SW480 (cell line): ENCODE results near the gene DNAJC28.
"Not testable (repeated sequence)": the region's sequence is repeated elsewhere in the genome, so short reads cannot be mapped to it uniquely, and the experiment has no call there.

Source experiments
- DNase-seq: peaks from one replicate; pipeline ENCODE4 v3.0.0-alpha.2; 2016; ENCODE audit warnings: low spot score

DNAJC28 gene

GRCh38 chr21:33480481-33481103 lies 10.9 kb downstream of the DNAJC28 start:
- no peak for DNase-seq

GRCh38 chr21:33479679-33480480 lies 11.6 kb downstream of the DNAJC28 start, which contains the start of gene TMEM50B:
Gene TMEM50B (minus strand): TSS chr21:33479974. CDS start chr21:33468885, 11,089 bp downstream.
- DNase-seq = peak; percentile 97

- peak; percentile 57 for DNase-seq
These were observed 12.4 kb downstream of the DNAJC28 start for GRCh38 chr21:33478935-33479678.

GRCh38 chr21:33478182-33478581 lies 13.3 kb downstream of the DNAJC28 start:
- no peak for DNase-seq

- DNase-seq = no peak
These were observed 14.4 kb downstream of the DNAJC28 start for GRCh38 chr21:33477066-33477465.

DNA sequence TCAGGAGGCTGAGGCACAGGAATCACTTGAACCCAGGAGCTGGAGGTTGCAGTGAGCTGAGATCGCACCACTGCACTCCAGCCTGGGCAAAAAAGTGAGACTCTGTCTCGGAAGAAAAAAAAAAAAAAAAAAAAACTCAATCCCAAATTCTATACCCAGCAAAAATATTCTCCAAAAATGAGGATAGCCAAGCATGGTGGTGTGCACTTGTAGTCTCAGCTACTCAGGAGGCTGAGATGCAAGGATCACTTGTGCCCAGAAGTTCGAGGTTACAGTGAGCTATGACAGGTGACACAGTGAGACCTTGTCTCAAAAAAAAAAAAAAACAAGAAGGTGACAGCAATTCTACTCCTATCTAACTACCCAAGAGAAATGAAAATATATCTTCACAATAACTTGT lies 18.2 kb downstream of the DNAJC28 start:
- DNase-seq = no peak

DNA sequence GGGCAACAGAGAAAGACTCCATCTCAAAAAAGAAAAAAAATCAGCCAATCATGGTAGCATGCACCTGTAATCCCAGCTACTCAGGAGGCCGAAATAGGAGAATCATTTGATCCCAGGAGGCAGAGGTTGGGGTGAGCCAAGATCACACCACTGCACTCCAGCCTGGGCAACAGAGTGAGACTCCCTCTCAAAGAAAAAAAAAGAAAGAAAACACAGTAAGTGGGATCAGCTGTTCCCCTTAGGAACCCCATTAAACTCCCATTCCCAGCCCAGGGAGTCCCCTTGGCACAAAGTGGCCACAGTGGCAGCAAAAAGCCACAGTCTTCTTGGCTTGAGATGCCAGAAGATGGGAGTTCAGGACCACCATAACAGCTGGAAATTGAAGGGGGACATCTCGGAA lies 20.8 kb downstream of the DNAJC28 start:
- DNase-seq = no peak

DNA sequence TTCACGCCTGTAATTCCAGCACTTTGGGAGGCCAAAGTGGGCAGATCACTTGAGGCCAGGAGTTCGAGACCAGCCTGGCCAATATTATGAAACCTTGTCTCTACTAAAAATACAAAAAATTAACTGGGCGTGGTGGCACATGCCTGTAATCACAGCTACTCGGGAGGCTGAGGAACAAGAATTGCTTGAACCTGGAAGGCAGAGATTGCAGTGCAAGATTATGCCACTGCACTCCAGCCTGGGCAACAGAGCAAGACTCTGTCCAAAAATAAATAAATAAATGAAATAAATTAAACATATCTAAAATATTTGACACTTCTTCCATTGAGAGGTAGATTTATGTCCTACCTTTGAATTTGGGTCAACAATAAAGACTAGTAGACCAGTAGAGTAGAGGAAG lies 22.3 kb downstream of the DNAJC28 start:
- not testable (repeated sequence) for DNase-seq

DNA sequence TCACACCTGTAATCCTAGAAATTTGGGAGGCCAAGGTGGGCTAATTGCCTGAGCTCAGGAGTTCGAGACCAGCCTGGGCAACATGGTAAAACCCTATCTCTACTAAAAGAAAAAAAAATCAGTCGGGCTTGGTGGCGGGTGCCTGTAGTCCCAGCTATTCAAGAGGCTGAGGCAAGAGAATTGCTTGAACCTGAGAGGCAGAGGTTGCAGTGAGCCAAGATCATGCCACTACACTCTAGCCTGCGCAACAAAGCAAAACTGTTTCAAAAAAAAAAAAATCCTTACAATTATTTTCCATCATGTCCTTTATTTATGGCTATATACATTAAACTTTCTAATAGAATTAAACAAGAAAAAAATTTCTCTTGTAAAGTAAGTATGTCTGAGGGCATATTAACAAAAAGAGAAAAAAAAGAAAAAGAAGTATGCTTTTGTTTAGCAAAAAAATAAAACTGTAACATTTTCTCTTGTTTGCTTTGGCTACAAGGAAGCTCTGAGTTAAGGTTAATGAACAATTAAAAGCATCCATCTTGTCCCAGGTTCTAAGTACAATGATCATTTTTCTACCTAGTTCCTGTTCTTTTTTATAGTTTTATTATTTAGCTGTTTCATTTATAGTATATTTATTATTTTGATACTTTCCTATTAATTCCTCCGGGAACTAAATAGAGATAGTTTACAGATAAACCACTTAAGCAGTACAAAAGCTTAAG lies 29.8 kb downstream of the DNAJC28 start:
- no peak for DNase-seq

DNA sequence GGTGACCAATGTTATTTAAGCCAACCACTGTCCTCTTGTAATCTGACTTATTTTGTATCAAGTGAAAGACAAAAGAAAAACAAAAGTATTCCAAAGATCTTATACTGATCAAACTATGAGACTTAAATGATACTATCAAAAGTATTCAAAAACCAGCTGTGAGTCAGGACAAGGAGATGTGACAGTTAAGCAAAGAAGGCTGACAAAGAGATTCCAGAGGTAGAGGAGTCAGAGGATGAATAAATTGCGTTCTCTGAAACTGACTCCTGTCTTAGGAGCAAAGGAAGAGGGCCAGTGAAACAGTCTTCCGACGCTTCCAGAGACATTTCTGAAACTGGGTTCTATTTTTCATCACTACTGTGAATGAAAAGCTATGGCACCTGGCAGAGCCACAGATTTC lies 32.7 kb downstream of the DNAJC28 start:
- DNase-seq = no peak

- no peak for DNase-seq
These were observed 35.6 kb downstream of the DNAJC28 start for GRCh38 chr21:33455686-33456446.

GRCh38 chr21:33452362-33452761 lies 39.2 kb downstream of the DNAJC28 start:
- DNase-seq = no peak

- peak; percentile 14 for DNase-seq
These were observed 39.9 kb downstream of the DNAJC28 start for GRCh38 chr21:33451634-33452071.

DNA sequence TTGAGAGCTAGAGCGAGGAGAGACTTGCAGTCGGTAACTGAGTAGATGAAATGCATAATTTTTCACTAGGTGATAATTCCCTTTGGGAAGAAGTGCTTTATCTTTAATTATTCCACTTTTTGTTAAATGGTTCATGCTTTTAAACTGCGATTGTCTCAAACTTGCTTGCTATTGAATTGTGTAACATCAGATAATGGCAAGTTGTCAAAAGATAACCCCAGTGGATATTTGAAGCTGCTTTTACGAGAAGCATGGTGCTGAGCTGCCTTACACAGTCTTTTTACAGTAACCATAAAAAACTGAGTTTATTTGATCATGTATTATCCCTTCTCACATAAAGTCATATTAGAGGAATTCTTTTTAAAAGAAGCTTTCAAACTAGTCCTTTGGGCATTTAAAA lies 41.9 kb downstream of the DNAJC28 start:
- DNase-seq = no peak

- not testable (repeated sequence) for DNase-seq
These were observed 44.9 kb downstream of the DNAJC28 start for GRCh38 chr21:33446620-33447019.

GRCh38 chr21:33444499-33444898 lies 47.0 kb downstream of the DNAJC28 start:
- DNase-seq = no peak

- DNase-seq = no peak
These were observed 48.3 kb downstream of the DNAJC28 start for GRCh38 chr21:33443194-33443593.

GRCh38 chr21:33441489-33442477 lies 49.7 kb downstream of the DNAJC28 start:
- peak; percentile 76 for DNase-seq
